SK-N-SH (cell line): ENCODE measurements around the gene PPRC1. TPM values are rescaled to one million over a fixed set of nuclear protein-coding genes. Genes with fewer than 3 reads are reported as not detected.

ENCODE experiments used
- CTCF ChIA-PET: fragments of 300-600, 350-600 bp; formaldehyde crosslinking; extraction: SDS; loops from one replicate; lab custom pipeline; 2021; lab: Yijun Ruan, JAX
- POLR2A ChIA-PET: fragments of 350-600 bp; sonication (Branson Sonifier 250); formaldehyde crosslinking; extraction: SDS; loops from one replicate; lab custom pipeline; 2020; ENCODE audit warnings: antibody characterized with exemption, inconsistent platforms; lab: Yijun Ruan, JAX
- DNase-seq: peaks from one replicate; pipeline ENCODE4 v3.0.0; 2012
- H2AFZ ChIP-seq: fragments of 200-600 bp; sonication (generic); 2 replicates; pipeline ENCODE4 v1.8.1; 2016; ENCODE audit warnings: antibody characterized with exemption, mild to moderate bottlenecking, low read depth
- H3F3A ChIP-seq: fragments of 200-600 bp; sonication (generic); replicated peaks from 2 replicates; pipeline ENCODE3; 2016; ENCODE audit warnings: antibody characterized with exemption, mild to moderate bottlenecking; ENCODE audit not compliant: insufficient read depth
- H3K27ac ChIP-seq, 2 experiments: fragments of 200-500 bp in 1 of 2; fragments of 200-600 bp in 1 of 2; sonication (Bioruptor generic) in 1 of 2; sonication (generic), shearing (Covaris generic) in 1 of 2; 2 replicates each; pipeline versions ENCODE4 v1.5.1 to v1.6.1; 2014 to 2016; ENCODE audit warnings: low read depth in 2 of 2, inconsistent platforms in 1 of 2, low read length in 1 of 2, mild to moderate bottlenecking in 1 of 2, mixed read lengths in 1 of 2
- H3K27me3 ChIP-seq: fragments of 200-600 bp; sonication (generic), shearing (Covaris generic); 2 replicates; pipeline ENCODE4 v1.6.1; 2016; ENCODE audit warnings: mixed run types; ENCODE audit not compliant: insufficient read depth
- H3K36me3 ChIP-seq, 2 experiments: fragments of 200-500 bp in 1 of 2; fragments of 200-600 bp in 1 of 2; sonication (Bioruptor generic) in 1 of 2; sonication (generic) in 1 of 2; replicated peaks in 1 of 2; 2 replicates each; pipeline versions ENCODE3 to v1.5.1; 2014 to 2016; ENCODE audit warnings: low read length in 1 of 2, mild to moderate bottlenecking in 1 of 2; ENCODE audit not compliant: insufficient read depth in 2 of 2, control insufficient read depth in 1 of 2
- H3K4me1 ChIP-seq, 2 experiments: fragments of 200-500 bp in 1 of 2; fragments of 200-600 bp in 1 of 2; sonication (Bioruptor generic) in 1 of 2; sonication (generic), shearing (Covaris generic) in 1 of 2; 2 replicates each; pipeline versions ENCODE4 v1.5.1 to v1.6.1; 2014 to 2016; ENCODE audit warnings: low read depth in 1 of 2, low read length in 1 of 2, mixed run types in 1 of 2; ENCODE audit not compliant: insufficient read depth in 2 of 2, control insufficient read depth in 1 of 2
- H3K4me2 ChIP-seq: fragments of 200-600 bp; sonication (generic), shearing (Covaris generic); 2 replicates; pipeline ENCODE4 v1.6.1; 2017; ENCODE audit warnings: mixed run types
- H3K4me3 ChIP-seq, 2 experiments: fragments of 200-500 bp in 1 of 2; fragments of 200-600 bp in 1 of 2; sonication (Bioruptor generic) in 1 of 2; sonication (generic), shearing (Covaris generic) in 1 of 2; 2 replicates each; pipeline versions ENCODE4 v1.5.1 to v1.8.1; 2014 to 2016; ENCODE audit warnings: low read depth in 2 of 2, inconsistent platforms in 1 of 2, low read length in 1 of 2, mild to moderate bottlenecking in 1 of 2, mixed read lengths in 1 of 2, moderate library complexity in 1 of 2
- H3K79me2 ChIP-seq: fragments of 200-600 bp; sonication (generic); 2 replicates; pipeline ENCODE4 v1.8.1; 2017; ENCODE audit warnings: mild to moderate bottlenecking; ENCODE audit not compliant: insufficient read depth
- H3K9ac ChIP-seq: fragments of 200-600 bp; sonication (generic); 2 replicates; pipeline ENCODE4 v1.6.1; 2017; ENCODE audit warnings: mixed run types
- H3K9me2 ChIP-seq: fragments of 200-600 bp; sonication (generic); 2 replicates; pipeline ENCODE4 v1.6.1; 2017; ENCODE audit warnings: mixed run types
- H3K9me3 ChIP-seq: fragments of 200-600 bp; sonication (generic); 2 replicates; pipeline ENCODE4 v1.6.1; 2017; ENCODE audit warnings: mixed run types, mild to moderate bottlenecking, moderate library complexity
- H4K20me1 ChIP-seq: fragments of 200-600 bp; sonication (generic); 2 replicates; pipeline ENCODE4 v1.6.1; 2017; ENCODE audit warnings: mild to moderate bottlenecking, mixed run types; ENCODE audit not compliant: insufficient read depth
- CHD2 ChIP-seq: fragments of 150-350 bp; IDR thresholded peaks from 2 replicates; pipeline ENCODE4 v1.6.1; 2018; ENCODE audit warnings: low read length; ENCODE audit not compliant: partially characterized antibody
- EP300 ChIP-seq, 2 experiments: IDR thresholded peaks; 2 replicates each; pipeline versions ENCODE4 v1.4.0 to v1.6.1; 2012; ENCODE audit warnings: borderline replicate concordance in 1 of 2, low read depth in 1 of 2, low read length in 1 of 2
- FOXJ3 ChIP-seq: sonication (generic); formaldehyde crosslinking; IDR thresholded peaks from 2 replicates; pipeline ENCODE4 v1.5.1; 2020; ENCODE audit warnings: mild to moderate bottlenecking, missing genetic modification reagents
- GABPA ChIP-seq: IDR thresholded peaks from 2 replicates; pipeline ENCODE4 v1.4.0; 2012; ENCODE audit warnings: low read depth, mild to moderate bottlenecking
- MEF2A ChIP-seq: IDR thresholded peaks from 2 replicates; pipeline ENCODE4 v1.4.0; 2012; ENCODE audit warnings: low read depth, borderline replicate concordance
- POLR2AphosphoS5 ChIP-seq: IDR thresholded peaks from 2 replicates; pipeline ENCODE4 v1.6.1; 2012; ENCODE audit warnings: low read depth, low read length
- REST ChIP-seq: IDR thresholded peaks from 2 replicates; pipeline ENCODE4 v1.6.1; 2012; ENCODE audit warnings: mild to moderate bottlenecking, low read depth, low read length, moderate library complexity
- RXRA ChIP-seq: IDR thresholded peaks from 2 replicates; pipeline ENCODE4 v1.4.0; 2012; ENCODE audit warnings: low read depth, mild to moderate bottlenecking, borderline replicate concordance
- TCF12 ChIP-seq: IDR thresholded peaks from 2 replicates; pipeline ENCODE4 v1.4.0; 2012
- TEAD4 ChIP-seq: IDR thresholded peaks from 2 replicates; pipeline ENCODE4 v1.4.0; 2012; ENCODE audit warnings: mild to moderate bottlenecking, borderline replicate concordance; ENCODE audit not compliant: insufficient read depth
- USF2 ChIP-seq: fragments of 150-350 bp; IDR thresholded peaks from 2 replicates; pipeline ENCODE4 v1.6.1; 2017; ENCODE audit warnings: antibody characterized with exemption, low read length, low read depth, borderline replicate concordance
- WGBS: methylation state at CpG from one replicate; pipeline ENCODE4 v1.1.6; 2017; ENCODE audit warnings: low lambda C conversion rate; 5-methylcytosine and 5-hydroxymethylcytosine counted together
- polyA plus RNA-seq, 3 experiments: library from polyadenylated mRNA; depleted of rRNA; stranded (reverse); fragments of >200 nt; gene quantifications; 2 replicates each; pipeline ENCODE4 v1.2.3, GENCODE V29; 2012

PPRC1 gene
- polyA plus RNA-seq, 1 of the 3 experiments (the other 2 are of a cell fraction), result 23.1 TPM

- ChIA-PET CTCF (interaction anchor here (1.0 to 1.6 kb wide), 7 partner anchors 12 to 79 kb away, joined by 3 to 6 read pairs (median 3); partner anchors contain the start of gene PPRC1), POLR2A (interaction anchor here (0.7 to 2.7 kb wide), 2 partner anchors 13 to 33 kb away, joined by 3 to 12 read pairs; no protein-coding TSS in a partner anchor)
- H3K9me3 ChIP-seq, result no peaks in the 10 kb centered on the region
- peak overlapping the region; percentile 34; the same call in 1 of the 2 replicates for H3K9ac ChIP-seq
- TF ChIP-seq EP300 (IDR thresholded peaks at IDR 0.05; ENCODE audit: borderline replicate concordance in 1 of 2, low read depth in 1 of 2, low read length in 1 of 2) (no peak), MEF2A (no peak), FOXJ3 (CRISPR knock-in tag) (no peak), TCF12 (no peak), GABPA (no peak), USF2 (no peak), POLR2AphosphoS5 (no peak), TEAD4 (no peak), CHD2 (no peak), RXRA (no peak), REST (no peak)
- peaks cover 19% of the 10 kb centered on the region for H4K20me1 ChIP-seq
- no peak overlapping the region for H3K4me3 ChIP-seq
- peaks cover 7 to 15% of the 10 kb centered on the region in 2 experiments; a peak in 2 of 4 replicates for H3K4me1 ChIP-seq
- H3K27me3 ChIP-seq, result no peaks in the 10 kb centered on the region
- peaks cover 50% of the 10 kb centered on the region for H3F3A ChIP-seq
- H3K27ac ChIP-seq, result peak overlapping the region; percentile 81 to 91
- H3K9me2 ChIP-seq, result no peaks in the 10 kb centered on the region
- no peak for DNase-seq
- H3K79me2 ChIP-seq, result peaks cover 43% of the 10 kb centered on the region
- H3K36me3 ChIP-seq, result peaks cover 38 to 53% of the 10 kb centered on the region in 2 experiments
- no peak overlapping the region for H2AFZ ChIP-seq
- peak overlapping the region; percentile 93 for H3K4me2 ChIP-seq
- 23% methylated on average over 3 of the region's 3 CpGs for WGBS
Measured at GRCh38 chr10:102150970-102151773, 18.3 kb downstream of the PPRC1 start.
